Measurements from ENCODE around the gene OR51E1. TPM values are rescaled to one million over a fixed set of nuclear protein-coding genes. Genes with fewer than 3 reads are reported as not detected.

The OR51E1 gene
- total RNA-seq, 3 donors from 2014 or later (not counting 1 experiment from before 2014, with no cell fraction given): not detected

GRCh38 chr11:4664183-4664582, 20.4 kb downstream of the OR51E1 start:
- intact Hi-C loops (cut with micrococcal nuclease): no loop called here
- H3K27me3 ChIP-seq (ENCODE audit: control insufficient read depth, insufficient read depth, low read length): no peaks in the 10 kb centered on the region
- H3K36me3 Mint-ChIP-seq: no peaks in the 10 kb centered on the region
- 91% methylated on average over 2 of the region's 3 CpGs for whole genome bisulfite sequencing (ENCODE audit: insufficient coverage)
- H3K4me1 ChIP-seq (ENCODE audit: control insufficient read depth, insufficient read depth, low read length): no peaks in the 10 kb centered on the region
- DNase-seq: no peak
- TF ChIP-seq, protein P1, sequence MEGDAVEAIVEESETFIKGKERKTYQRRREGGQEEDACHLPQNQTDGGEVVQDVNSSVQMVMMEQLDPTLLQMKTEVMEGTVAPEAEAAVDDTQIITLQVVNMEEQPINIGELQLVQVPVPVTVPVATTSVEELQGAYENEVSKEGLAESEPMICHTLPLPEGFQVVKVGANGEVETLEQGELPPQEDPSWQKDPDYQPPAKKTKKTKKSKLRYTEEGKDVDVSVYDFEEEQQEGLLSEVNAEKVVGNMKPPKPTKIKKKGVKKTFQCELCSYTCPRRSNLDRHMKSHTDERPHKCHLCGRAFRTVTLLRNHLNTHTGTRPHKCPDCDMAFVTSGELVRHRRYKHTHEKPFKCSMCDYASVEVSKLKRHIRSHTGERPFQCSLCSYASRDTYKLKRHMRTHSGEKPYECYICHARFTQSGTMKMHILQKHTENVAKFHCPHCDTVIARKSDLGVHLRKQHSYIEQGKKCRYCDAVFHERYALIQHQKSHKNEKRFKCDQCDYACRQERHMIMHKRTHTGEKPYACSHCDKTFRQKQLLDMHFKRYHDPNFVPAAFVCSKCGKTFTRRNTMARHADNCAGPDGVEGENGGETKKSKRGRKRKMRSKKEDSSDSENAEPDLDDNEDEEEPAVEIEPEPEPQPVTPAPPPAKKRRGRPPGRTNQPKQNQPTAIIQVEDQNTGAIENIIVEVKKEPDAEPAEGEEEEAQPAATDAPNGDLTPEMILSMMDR (IDR thresholded peaks at IDR 0.05): no peak
- no peaks in the 10 kb centered on the region for H3K9me3 ChIP-seq (ENCODE audit: control insufficient read depth, insufficient read depth, low read length)
- no peak overlapping the region for H3K4me3 Mint-ChIP-seq
- H3K36me3 ChIP-seq (ENCODE audit: control insufficient read depth, insufficient read depth, low read length): no peaks in the 10 kb centered on the region
- peaks cover 9 to 34% of the 10 kb centered on the region in 2 donors for H3K27me3 Mint-ChIP-seq (ENCODE audit: low read depth in 2 of 2)
- H3K4me3 ChIP-seq (ENCODE audit: low read length): no peak overlapping the region
- H3K4me1 Mint-ChIP-seq: no peaks in the 10 kb centered on the region
- H3K27ac Mint-ChIP-seq: no peak overlapping the region
- H3K9me3 Mint-ChIP-seq: no peaks in the 10 kb centered on the region
- no peak for ATAC-seq
- no peak overlapping the region for H3K27ac ChIP-seq (ENCODE audit: low read length)

- no peaks in the 10 kb centered on the region for H3K9me3 Mint-ChIP-seq
- no peak for DNase-seq
- ATAC-seq: no peak
- no peak overlapping the region for H3K4me3 Mint-ChIP-seq
- intact Hi-C loops (cut with micrococcal nuclease): no loop called here
- WGBS (ENCODE audit: insufficient coverage): 83% methylated on average over 3 of the region's 3 CpGs
- Histone ChIP-seq H3K36me3 (ENCODE audit: control insufficient read depth, insufficient read depth, low read length) (no peaks in the 10 kb centered on the region), H3K9me3 (ENCODE audit: control insufficient read depth, insufficient read depth, low read length) (no peaks in the 10 kb centered on the region), H3K27me3 (ENCODE audit: control insufficient read depth, insufficient read depth, low read length) (no peaks in the 10 kb centered on the region), H3K4me1 (ENCODE audit: control insufficient read depth, insufficient read depth, low read length) (no peaks in the 10 kb centered on the region), H3K4me3 (ENCODE audit: low read length) (no peak overlapping the region), H3K27ac (ENCODE audit: low read length) (no peak overlapping the region)
- H3K27ac Mint-ChIP-seq: no peak overlapping the region
- no peaks in the 10 kb centered on the region for H3K36me3 Mint-ChIP-seq
- peaks cover 13 to 34% of the 10 kb centered on the region in 2 donors for H3K27me3 Mint-ChIP-seq (ENCODE audit: low read depth in 2 of 2)
- TF ChIP-seq, protein P1 (IDR thresholded peaks at IDR 0.05): no peak
- no peaks in the 10 kb centered on the region for H3K4me1 Mint-ChIP-seq
Measured at GRCh38 chr11:4664786-4665185, 21.0 kb downstream of the OR51E1 start.

DNA sequence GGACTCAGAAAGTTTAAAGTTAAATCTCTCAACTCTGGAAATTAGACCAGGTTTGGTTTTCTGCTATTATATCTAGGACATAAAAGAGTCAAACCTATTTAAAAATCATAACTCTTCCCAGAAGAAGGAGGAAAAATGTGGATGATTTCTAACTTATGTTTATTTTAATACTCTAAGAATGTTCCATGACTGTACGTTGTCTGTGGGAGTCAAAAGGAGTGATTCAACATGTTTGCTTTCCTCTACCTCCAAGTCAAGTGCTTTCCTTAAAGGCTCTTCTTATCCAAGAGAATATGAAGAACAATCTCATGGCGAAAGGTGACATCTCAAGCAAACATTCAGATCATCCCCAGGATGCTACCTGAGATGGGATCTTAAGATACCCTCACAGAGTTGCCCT, 21.6 kb downstream of the OR51E1 start:
- TF ChIP-seq, protein P1 (IDR thresholded peaks at IDR 0.05): no peak
- H3K4me3 ChIP-seq (ENCODE audit: low read length): no peak overlapping the region
- H3K36me3 ChIP-seq (ENCODE audit: control insufficient read depth, insufficient read depth, low read length): no peaks in the 10 kb centered on the region
- Mint-ChIP-seq H3K36me3 (no peaks in the 10 kb centered on the region), H3K9me3 (no peaks in the 10 kb centered on the region), H3K27ac (no peak overlapping the region), H3K4me1 (no peaks in the 10 kb centered on the region), H3K4me3 (no peak overlapping the region), H3K27me3 (ENCODE audit: low read depth in 2 of 2) (peaks cover 13 to 31% of the 10 kb centered on the region in 2 donors)
- ATAC-seq: no peak
- H3K27ac ChIP-seq (ENCODE audit: low read length): no peak overlapping the region
- H3K27me3 ChIP-seq (ENCODE audit: control insufficient read depth, insufficient read depth, low read length): no peaks in the 10 kb centered on the region
- intact Hi-C loops (cut with micrococcal nuclease): no loop called here
- H3K4me1 ChIP-seq (ENCODE audit: control insufficient read depth, insufficient read depth, low read length): no peaks in the 10 kb centered on the region
- no peak for DNase-seq
- no peaks in the 10 kb centered on the region for H3K9me3 ChIP-seq (ENCODE audit: control insufficient read depth, insufficient read depth, low read length)
- 91% methylated on average over 1 of the region's 2 CpGs for WGBS (ENCODE audit: insufficient coverage)

DNA sequence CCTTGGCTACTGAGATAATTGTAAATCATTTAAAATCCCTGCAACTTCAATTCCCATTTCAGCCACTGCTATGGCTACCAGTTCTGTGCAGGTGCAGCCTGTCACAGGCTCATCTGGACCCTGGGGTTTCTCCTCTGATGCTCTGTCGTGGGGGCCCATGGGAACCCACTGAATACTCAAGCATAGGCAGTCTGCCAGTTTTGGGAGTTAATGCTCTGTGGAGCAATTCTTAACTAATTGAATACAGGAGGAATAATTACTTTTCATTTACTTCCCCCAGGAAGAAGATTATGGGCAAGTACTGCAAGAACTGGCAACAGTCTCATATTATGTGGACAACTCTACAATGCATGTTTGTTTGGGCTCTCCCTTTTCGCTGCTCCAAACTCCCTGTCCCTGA, 28.0 kb downstream of the OR51E1 start:
- H3K4me3 Mint-ChIP-seq: no peak overlapping the region
- DNase-seq (no peak), ATAC-seq (no peak)
- H3K4me1 ChIP-seq (ENCODE audit: control insufficient read depth, insufficient read depth, low read length): no peaks in the 10 kb centered on the region
- WGBS (ENCODE audit: insufficient coverage): 87% methylated on average over 2 of the region's 2 CpGs
- no peak overlapping the region for H3K27ac ChIP-seq (ENCODE audit: low read length)
- no peak overlapping the region for H3K27ac Mint-ChIP-seq
- TF ChIP-seq, protein P1 (IDR thresholded peaks at IDR 0.05): no peak
- H3K4me1 Mint-ChIP-seq: no peaks in the 10 kb centered on the region
- no peaks in the 10 kb centered on the region for H3K36me3 Mint-ChIP-seq
- intact Hi-C loops (cut with micrococcal nuclease): no loop called here
- no peaks in the 10 kb centered on the region for H3K9me3 Mint-ChIP-seq
- no peaks in the 10 kb centered on the region for H3K9me3 ChIP-seq (ENCODE audit: control insufficient read depth, insufficient read depth, low read length)
- no peaks in the 10 kb centered on the region for H3K27me3 ChIP-seq (ENCODE audit: control insufficient read depth, insufficient read depth, low read length)
- no peak overlapping the region for H3K4me3 ChIP-seq (ENCODE audit: low read length)
- H3K27me3 Mint-ChIP-seq (ENCODE audit: low read depth in 2 of 2): peaks cover 13 to 38% of the 10 kb centered on the region in 2 donors
- H3K36me3 ChIP-seq (ENCODE audit: control insufficient read depth, insufficient read depth, low read length): no peaks in the 10 kb centered on the region
